GM12874 (cell line): ENCODE results near the gene PTPRG.

Experiments
- CTCF ChIP-seq: IDR thresholded peaks from 2 replicates; pipeline ENCODE4 v1.5.1; 2011; ENCODE audit warnings: low read depth, mild to moderate bottlenecking, control low read depth, low read length, moderate library complexity; ENCODE audit not compliant: insufficient read depth

PTPRG gene

GRCh38 chr3:61681636-61682035 lies 120.3 kb downstream of the PTPRG start:
- no peak for TF ChIP-seq CTCF

DNA sequence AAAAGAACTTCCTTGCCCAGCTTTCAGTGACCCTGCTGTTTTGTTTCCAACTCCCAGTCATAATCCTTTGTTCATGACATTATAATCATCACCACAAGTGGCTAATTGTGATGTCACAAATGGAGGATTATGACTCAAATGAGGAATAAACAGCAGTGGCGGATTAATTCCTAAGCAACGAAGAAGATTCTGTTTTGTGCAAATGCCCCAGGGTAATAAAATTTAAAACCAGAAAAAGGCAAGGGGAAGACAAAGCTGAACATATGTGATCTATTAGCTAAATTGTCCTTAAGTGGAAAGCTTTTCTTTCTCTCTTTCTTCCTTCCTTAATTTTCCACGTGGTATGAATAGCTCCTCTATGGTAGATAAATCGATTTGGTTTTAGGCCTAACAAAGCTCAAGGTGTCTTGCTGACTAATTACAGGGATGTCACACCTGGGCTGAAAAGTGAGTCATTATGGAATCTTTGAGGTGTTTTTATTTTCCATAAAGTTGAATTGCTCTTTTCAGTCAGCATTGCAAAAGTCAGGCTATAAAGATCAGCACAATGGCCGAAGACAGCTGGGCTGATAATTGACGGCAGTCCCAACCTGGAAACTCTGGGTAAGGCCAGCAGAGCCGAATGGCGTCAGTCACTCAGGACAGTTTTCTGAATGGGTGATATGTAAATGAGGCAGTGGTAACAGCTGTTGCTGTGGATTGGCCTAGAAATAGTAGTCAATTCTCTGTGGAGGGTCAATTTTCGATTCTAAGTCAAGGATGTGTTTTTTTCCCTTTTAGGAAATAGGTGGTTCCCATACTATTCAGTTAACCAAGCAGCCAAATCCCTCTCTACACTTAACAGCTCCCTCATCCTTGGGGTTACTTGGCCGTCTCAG lies 121.5 kb downstream of the PTPRG start:
- no peak for TF ChIP-seq CTCF

DNA sequence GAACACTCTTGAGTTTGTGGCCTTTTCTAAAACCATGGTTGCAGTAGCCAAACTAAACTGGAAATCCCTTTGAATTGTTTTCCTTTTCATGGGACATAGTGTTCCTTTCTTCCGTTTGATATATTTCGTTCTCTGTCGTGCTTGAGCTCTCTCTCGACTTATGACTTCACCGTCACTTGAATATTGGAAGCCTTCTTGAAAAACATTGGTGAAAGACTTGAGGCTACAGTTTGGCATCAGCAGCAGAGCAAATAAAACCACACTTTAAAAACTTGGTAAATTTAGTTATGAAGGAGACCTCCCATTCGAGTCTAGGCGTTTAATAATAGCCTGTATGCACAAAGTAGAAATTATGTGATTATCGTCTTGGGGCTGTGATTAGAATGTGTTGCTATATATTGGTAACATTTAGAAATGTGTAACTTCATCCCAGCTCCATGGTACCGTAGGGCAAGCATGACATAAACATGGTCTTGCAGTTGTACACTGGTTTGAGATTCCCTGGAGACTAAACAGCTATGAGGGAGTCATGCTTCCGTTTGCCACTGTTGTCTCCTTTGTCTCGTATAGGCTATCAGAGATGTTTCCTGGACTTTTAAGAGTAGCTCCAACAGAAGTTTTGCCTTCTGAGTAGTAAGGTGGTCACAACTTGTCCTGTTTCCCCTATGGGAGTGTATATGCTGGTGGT lies 122.3 kb downstream of the PTPRG start:
- TF ChIP-seq CTCF = no peak

DNA sequence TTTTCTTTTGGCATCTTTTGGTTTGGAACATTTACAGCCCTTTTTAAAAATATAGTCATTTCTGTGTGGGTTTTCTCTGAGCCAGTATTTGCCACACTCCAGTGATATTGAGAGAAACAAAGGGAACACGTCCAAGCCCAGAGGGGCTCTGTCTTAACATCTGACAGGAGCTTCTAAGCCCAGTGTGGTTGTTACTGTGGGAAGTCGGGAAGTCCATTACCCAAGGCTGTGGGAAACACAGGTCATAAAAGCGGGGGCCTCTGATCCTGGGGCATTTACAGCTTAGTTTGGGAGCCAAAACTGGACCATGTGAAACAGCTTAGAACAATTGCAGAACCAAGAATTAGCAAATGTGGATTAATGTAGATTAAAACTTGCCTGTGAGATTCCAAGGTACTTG lies 123.0 kb downstream of the PTPRG start:
- TF ChIP-seq CTCF = no peak

DNA sequence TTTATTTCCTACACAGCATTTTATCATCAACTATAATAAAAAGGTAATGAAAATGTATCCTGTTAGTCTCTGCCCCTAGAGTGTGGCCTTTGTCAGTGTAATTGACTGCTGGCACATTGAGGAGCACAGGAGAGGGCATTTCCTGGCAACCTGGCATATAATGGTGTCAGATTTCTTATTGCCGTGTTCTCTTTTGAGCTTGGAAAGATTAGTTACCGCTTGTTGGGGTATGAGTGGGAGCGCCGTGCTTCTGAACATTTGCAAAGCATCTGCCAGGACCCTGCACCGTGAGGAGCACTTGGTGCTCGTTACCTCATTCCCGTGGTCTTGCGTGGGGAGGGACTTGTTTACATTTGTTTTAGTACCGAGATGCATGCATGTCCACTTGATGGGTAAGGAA lies 124.4 kb downstream of the PTPRG start:
- no peak for TF ChIP-seq CTCF

- no peak for TF ChIP-seq CTCF
Measured at GRCh38 chr3:61686228-61686648, 124.9 kb downstream of the PTPRG start.

DNA sequence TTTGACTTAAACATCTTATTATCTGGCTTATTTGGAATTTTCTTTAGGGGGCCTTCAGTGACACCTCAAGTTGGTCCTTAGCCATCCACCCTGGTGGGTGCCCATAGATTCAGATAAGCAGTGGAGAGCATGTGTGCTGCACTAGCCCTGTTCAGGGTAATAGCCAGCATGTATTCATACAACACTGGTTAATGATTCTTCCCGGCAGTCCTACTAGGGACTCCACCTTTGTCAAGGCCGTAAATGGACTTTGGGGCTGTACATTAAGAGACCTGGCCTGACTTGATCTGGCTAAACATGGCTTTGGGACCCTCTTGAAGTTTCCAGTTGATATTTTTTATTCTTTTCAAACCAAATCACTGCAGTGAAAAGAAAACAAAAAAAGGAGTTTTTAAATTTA lies 125.8 kb downstream of the PTPRG start:
- no peak for TF ChIP-seq CTCF
